ENCODE data around the gene SQSTM1. TPM values are rescaled to one million over a fixed set of nuclear protein-coding genes. Genes with fewer than 3 reads are reported as not detected.

SQSTM1 gene
- total RNA-seq, 1 experiment from 2014 or later = 78.5 TPM

- TF ChIP-seq, protein P1, sequence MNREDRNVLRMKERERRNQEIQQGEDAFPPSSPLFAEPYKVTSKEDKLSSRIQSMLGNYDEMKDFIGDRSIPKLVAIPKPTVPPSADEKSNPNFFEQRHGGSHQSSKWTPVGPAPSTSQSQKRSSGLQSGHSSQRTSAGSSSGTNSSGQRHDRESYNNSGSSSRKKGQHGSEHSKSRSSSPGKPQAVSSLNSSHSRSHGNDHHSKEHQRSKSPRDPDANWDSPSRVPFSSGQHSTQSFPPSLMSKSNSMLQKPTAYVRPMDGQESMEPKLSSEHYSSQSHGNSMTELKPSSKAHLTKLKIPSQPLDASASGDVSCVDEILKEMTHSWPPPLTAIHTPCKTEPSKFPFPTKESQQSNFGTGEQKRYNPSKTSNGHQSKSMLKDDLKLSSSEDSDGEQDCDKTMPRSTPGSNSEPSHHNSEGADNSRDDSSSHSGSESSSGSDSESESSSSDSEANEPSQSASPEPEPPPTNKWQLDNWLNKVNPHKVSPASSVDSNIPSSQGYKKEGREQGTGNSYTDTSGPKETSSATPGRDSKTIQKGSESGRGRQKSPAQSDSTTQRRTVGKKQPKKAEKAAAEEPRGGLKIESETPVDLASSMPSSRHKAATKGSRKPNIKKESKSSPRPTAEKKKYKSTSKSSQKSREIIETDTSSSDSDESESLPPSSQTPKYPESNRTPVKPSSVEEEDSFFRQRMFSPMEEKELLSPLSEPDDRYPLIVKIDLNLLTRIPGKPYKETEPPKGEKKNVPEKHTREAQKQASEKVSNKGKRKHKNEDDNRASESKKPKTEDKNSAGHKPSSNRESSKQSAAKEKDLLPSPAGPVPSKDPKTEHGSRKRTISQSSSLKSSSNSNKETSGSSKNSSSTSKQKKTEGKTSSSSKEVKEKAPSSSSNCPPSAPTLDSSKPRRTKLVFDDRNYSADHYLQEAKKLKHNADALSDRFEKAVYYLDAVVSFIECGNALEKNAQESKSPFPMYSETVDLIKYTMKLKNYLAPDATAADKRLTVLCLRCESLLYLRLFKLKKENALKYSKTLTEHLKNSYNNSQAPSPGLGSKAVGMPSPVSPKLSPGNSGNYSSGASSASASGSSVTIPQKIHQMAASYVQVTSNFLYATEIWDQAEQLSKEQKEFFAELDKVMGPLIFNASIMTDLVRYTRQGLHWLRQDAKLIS (CRISPR knock-in tag; IDR thresholded peaks at IDR 0.05; ENCODE audit: borderline replicate concordance) = no peak
- TF ChIP-seq, protein P2, sequence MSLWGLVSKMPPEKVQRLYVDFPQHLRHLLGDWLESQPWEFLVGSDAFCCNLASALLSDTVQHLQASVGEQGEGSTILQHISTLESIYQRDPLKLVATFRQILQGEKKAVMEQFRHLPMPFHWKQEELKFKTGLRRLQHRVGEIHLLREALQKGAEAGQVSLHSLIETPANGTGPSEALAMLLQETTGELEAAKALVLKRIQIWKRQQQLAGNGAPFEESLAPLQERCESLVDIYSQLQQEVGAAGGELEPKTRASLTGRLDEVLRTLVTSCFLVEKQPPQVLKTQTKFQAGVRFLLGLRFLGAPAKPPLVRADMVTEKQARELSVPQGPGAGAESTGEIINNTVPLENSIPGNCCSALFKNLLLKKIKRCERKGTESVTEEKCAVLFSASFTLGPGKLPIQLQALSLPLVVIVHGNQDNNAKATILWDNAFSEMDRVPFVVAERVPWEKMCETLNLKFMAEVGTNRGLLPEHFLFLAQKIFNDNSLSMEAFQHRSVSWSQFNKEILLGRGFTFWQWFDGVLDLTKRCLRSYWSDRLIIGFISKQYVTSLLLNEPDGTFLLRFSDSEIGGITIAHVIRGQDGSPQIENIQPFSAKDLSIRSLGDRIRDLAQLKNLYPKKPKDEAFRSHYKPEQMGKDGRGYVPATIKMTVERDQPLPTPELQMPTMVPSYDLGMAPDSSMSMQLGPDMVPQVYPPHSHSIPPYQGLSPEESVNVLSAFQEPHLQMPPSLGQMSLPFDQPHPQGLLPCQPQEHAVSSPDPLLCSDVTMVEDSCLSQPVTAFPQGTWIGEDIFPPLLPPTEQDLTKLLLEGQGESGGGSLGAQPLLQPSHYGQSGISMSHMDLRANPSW (CRISPR knock-in tag; conservative IDR thresholded peaks at IDR 0.05; ENCODE audit: low read depth) = 0 out of 2 replicates have a peak, but pooled peaks have one; percentile 45
- no peak for TF ChIP-seq NR3C1 (CRISPR knock-in tag; conservative IDR thresholded peaks at IDR 0.05; ENCODE audit: low read depth)
- TF ChIP-seq, protein P3, sequence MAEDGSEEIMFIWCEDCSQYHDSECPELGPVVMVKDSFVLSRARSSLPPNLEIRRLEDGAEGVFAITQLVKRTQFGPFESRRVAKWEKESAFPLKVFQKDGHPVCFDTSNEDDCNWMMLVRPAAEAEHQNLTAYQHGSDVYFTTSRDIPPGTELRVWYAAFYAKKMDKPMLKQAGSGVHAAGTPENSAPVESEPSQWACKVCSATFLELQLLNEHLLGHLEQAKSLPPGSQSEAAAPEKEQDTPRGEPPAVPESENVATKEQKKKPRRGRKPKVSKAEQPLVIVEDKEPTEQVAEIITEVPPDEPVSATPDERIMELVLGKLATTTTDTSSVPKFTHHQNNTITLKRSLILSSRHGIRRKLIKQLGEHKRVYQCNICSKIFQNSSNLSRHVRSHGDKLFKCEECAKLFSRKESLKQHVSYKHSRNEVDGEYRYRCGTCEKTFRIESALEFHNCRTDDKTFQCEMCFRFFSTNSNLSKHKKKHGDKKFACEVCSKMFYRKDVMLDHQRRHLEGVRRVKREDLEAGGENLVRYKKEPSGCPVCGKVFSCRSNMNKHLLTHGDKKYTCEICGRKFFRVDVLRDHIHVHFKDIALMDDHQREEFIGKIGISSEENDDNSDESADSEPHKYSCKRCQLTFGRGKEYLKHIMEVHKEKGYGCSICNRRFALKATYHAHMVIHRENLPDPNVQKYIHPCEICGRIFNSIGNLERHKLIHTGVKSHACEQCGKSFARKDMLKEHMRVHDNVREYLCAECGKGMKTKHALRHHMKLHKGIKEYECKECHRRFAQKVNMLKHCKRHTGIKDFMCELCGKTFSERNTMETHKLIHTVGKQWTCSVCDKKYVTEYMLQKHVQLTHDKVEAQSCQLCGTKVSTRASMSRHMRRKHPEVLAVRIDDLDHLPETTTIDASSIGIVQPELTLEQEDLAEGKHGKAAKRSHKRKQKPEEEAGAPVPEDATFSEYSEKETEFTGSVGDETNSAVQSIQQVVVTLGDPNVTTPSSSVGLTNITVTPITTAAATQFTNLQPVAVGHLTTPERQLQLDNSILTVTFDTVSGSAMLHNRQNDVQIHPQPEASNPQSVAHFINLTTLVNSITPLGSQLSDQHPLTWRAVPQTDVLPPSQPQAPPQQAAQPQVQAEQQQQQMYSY (CRISPR knock-in tag; IDR thresholded peaks at IDR 0.05) = peak; percentile 76
- H3K27ac Mint-ChIP-seq = no peak overlapping the region
- DNase-seq (ENCODE audit: low spot score) (no peak), ATAC-seq (no peak)
- POLR2A ChIA-PET = interaction anchor here (0.9 to 1.3 kb wide), 3 partner anchors 14 to 69 kb away, joined by 3 to 9 read pairs (median 4); partner anchors contain the start of gene MAML1
- peaks cover 14% of the 10 kb centered on the region for H3K36me3 Mint-ChIP-seq
- CTCF ChIA-PET = interaction anchor here (0.6 to 2.7 kb wide), 41 partner anchors 9 to 464 kb away, joined by 3 to 20 read pairs (median 4); partner anchors contain the start of genes LTC4S, MAML1, MRNIP and SQSTM1
- H3K9me3 Mint-ChIP-seq = no peaks in the 10 kb centered on the region
- peaks cover 6% of the 10 kb centered on the region for H3K27me3 Mint-ChIP-seq (ENCODE audit: low read depth)
- peaks cover 34% of the 10 kb centered on the region for H3K4me1 Mint-ChIP-seq
- no peak overlapping the region for H3K4me3 Mint-ChIP-seq
Measured at GRCh38 chr5:179802207-179802883, 18.4 kb upstream of the SQSTM1 start.

DNA sequence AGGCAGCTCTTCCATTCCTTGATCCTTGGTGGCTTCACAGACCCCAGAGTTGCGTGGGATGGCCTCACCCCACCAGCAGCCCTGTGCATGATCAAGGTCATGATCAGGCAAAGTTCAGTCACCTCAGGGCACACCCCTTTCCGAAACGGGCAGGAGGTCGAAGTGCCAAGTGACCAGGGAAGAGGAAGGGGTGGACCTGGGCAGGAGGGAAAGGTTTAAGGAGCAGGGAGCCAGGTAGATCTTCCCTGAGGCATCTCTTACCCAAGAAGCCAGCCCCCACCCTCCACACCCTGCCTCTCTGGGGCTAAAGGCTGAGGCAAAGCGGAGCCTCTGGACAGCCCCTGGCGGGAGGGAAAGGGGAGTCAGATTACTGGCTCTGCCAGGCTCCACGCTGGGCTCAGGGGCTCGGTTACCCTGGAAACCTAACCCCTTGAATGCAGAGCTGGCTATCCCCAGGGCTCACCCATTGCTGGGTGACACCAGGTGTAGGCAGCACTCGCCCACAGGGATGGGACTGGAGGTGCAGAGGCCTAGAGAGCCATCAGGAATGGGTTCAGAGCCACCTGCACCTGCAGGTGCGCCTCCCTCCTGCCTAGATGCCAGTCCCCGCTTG, 17.6 kb upstream of the SQSTM1 start:
- DNase-seq (ENCODE audit: low spot score) (peak; percentile 50), ATAC-seq (peak; percentile 8)
- ChIA-PET CTCF (interaction anchor here (1.1 to 2.7 kb wide), 8 partner anchors 11 to 172 kb away, joined by 3 to 20 read pairs (median 7); partner anchors contain the start of gene SQSTM1), POLR2A (no interaction called here)
- peaks cover 14% of the 10 kb centered on the region for H3K36me3 Mint-ChIP-seq
- TF ChIP-seq FOXK1 (CRISPR knock-in tag; IDR thresholded peaks at IDR 0.05) (no peak), MXD4 (CRISPR knock-in tag; IDR thresholded peaks at IDR 0.05; ENCODE audit: borderline replicate concordance) (no peak)
- H3K9me3 Mint-ChIP-seq = no peaks in the 10 kb centered on the region
- peak overlapping the region; percentile 63; the same call in 1 of the 2 replicates for H3K27ac Mint-ChIP-seq
- H3K27me3 Mint-ChIP-seq (ENCODE audit: low read depth) = peaks cover 6% of the 10 kb centered on the region
- peaks cover 34% of the 10 kb centered on the region for H3K4me1 Mint-ChIP-seq
- H3K4me3 Mint-ChIP-seq = no peak overlapping the region

Data from WTC11 (cell line).